Epithelial cell of proximal tubule (primary cell): ENCODE measurements around the gene TMEM40. TPM values are rescaled to one million over a fixed set of nuclear protein-coding genes. Genes with fewer than 3 reads are reported as not detected.
"Not testable (repeated sequence)": the region's sequence is repeated elsewhere in the genome, so short reads cannot be mapped to it uniquely, and the experiment has no call there.

ENCODE experiments used
- DNase-seq: peaks from one replicate; pipeline ENCODE4 v3.0.0-alpha.2; 2011; ENCODE audit warnings: low read depth
- H3K4me3 ChIP-seq: 2 replicates; pipeline ENCODE4 v1.5.1; 2011; ENCODE audit warnings: low read depth, mild to moderate bottlenecking, low read length
- CTCF ChIP-seq: conservative IDR thresholded peaks from 2 replicates; pipeline ENCODE4 v1.5.1; 2012; ENCODE audit warnings: low read depth, mild to moderate bottlenecking, low read length
- total RNA-seq: library from RNA; depleted of rRNA; stranded (reverse); fragments of >200 nt; gene quantifications from 2 replicates; pipeline ENCODE4 v1.2.3, GENCODE V29; 2015

TMEM40 gene
- total RNA-seq, 1 donor from 2014 or later = 11.8 TPM

DNA sequence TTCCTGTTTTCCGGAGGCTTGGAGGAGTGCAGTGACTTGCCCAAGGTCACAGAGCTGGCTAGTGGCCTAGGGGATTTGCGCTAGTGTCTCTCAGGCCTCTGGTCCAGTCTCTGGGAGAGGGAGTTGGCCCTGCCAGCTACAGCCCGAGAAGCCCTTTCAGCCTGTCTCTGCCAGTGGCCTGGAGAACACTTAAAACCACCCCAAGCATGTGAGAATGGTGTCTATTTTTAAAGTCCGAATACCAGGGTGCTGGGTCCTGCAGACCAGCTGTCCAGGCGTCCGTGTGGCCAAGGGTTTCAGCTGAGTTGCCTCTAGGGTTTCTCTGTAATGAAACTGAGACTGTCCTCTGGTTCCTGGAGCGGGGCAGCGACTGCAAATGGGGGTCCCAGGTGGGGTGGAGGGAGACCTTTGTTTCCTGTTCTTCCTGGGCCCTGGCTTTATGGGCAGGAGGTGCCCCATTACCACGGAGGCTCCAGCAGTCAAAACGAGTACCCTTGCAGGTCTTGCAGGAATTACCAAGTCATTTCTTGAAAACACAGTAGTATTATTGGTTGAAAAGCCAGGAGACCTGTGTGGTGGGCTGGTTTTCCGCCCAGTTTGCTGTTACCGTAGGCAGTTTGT lies 39.6 kb upstream of the TMEM40 start:
- no peak for TF ChIP-seq CTCF
- DNase-seq = no peak
- H3K4me3 ChIP-seq = no peak overlapping the region

DNA sequence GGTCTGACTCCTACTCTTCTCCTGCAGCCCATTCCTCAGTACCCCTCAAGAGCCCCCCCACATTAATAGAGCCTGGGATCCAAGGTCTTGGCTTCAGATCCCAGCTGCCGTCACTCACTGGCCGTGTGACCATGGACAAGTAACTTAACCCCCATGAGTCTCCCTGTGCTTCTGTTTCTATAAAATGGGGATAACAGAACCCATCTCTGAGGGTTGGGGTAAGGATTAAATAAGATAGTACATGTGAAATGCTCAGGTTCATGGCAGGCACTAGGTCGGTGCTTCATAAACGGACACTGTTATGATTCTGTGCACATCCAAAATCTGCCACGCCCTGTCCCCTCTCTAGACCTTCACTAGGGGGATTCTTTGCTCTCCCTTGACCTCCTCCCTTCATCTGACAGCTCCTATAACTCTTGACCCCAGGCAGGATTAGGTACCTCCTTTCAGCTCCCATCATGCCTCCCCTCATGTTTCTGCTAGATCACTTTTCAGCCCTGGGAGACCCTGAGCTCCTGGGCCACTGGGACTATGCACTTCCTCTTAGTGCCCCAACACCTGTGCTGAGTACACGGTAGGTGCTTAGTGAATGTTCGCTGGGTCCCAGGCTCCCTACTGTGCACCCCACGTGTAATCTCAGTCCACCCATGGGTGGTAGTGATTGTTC lies 39.0 kb upstream of the TMEM40 start:
- TF ChIP-seq CTCF = no peak
- no peak overlapping the region for H3K4me3 ChIP-seq
- DNase-seq = no peak

DNA sequence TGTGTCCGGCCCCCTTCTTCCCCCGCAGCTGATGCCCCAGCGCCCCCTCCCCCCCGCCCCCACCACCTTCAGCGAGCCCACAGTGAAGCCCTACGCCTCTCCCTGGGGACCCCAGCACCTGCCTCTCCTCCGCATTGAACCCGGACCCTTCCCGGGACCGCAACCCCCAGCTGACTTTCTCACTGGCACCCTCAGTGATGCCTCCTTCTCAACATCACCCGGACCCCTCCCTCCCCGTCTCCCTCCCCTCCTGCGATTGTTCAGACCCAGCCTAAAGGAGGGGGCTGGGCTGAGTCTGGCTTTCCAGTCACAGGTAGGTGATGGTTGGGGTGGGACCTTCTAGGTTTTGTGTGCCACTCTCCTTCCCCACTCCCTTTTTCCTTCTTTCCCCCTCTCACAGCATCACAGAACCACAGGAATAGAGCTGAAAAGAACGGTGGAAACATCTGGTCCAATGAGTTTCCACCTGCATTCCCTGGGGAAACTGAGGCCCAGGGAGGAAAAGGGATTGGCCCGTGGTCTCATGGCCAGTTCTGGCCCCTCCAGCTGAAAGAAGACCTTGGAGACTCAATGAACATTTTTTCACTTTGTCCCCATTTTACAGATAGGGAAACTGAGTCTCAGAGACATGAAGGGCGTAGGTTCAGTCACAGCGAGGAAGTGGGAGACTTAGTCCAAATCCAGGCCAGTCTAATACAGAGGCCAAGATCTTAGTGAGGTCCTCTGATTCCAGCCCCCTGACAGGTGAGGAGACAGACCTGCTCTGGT lies 38.2 kb upstream of the TMEM40 start:
- DNase-seq = no peak
- no peak overlapping the region for H3K4me3 ChIP-seq
- no peak for TF ChIP-seq CTCF

DNA sequence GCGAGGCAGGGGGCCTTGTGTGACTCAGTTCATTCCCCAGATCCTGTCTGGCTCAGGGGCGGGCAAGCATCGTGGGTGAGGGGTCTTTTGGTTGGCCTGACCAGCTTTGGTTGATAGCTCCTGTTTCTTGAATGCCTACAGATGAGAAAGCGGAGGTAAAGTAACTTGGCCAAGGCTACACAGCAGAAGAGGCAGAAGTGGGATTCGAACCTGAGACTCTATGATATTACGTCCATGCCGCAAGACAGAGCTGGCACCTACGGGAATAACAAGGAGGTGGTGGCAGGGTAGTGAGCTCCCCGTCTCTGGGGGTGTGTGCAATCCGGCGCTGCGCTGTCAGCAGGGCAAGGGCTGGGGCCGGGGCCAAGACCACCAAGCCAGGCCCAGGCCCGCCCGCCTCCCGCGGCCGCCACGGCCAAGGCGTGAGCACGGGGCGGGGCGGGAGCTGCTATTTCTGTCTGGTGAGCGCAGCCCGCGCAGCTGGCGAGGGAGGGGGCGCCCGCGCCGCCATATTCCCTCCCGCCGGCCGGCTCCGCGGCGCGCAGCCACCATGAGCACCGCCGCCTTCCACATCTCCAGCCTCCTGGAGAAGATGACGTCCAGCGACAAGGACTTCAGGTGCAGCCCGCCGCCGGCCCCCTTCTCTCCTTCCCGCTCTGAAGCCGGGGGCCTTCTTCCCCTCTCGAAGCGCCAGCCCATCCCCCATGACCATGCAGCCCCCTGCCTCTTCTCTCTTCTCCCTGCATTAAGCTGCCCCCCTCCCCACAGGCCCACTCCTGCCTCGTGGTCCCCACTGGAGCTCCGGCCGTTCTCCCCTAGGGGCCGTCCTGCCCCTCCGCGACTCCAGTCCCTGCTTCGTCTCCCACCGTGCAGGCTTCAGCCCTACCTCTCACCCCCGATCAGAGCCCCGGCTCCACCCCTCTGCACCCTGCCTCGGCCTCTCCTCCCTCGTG lies 37.4 kb upstream of the TMEM40 start, which contains the start of gene CAND2:
Gene CAND2, plus strand, starts transcription at position 510 of the 953 bp plus-strand sequence. Its CDS starts 41 bp downstream, at position 551.
- peak within 1 kb of the TSS; percentile 54 for H3K4me3 ChIP-seq
- DNase-seq = no peak
- no peak for TF ChIP-seq CTCF

DNA sequence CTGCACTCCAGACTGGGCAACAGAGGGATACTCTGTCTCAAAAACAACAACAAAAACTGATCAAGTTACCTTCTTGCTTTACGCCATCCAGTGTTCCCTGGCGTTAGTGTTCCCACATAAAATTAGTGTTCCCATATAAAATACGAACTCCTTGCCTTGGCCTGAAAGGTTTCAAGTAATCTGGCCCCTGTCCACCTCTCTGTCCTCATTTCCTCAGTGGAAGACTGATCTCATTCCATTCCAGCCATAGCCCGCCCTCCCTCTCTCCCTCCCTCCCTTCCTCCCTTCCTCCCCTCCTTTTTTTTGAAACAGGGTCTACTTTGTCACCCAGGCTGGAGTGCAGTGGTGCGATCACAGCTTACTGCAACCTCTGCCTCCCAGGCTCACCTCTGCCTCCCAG lies 34.6 kb upstream of the TMEM40 start:
- TF ChIP-seq CTCF = no peak
- H3K4me3 ChIP-seq = no peak overlapping the region
- no peak for DNase-seq

DNA sequence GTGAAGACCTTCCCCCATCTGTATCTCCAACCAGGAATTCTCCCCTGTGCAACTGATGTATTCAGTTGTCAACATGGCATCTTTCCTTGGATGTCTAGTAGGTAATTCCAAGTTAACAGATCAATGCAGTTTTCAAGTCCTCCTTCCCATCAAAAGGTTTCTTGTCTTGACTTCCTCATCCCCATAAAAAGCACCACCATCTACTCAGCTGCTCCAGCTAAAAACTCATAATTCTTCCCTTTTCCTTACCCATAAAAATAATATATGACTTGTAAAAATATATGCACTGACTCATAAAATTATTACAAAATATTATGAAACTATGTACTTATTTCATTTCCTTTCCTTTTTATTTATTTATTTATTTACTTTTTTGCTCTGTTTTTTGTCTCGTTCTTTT lies 32.4 kb upstream of the TMEM40 start:
- no peak for DNase-seq
- no peak overlapping the region for H3K4me3 ChIP-seq
- no peak for TF ChIP-seq CTCF

GRCh38 chr3:12787967-12788690 lies 29.1 kb upstream of the TMEM40 start:
- not testable (repeated sequence) for DNase-seq, H3K4me3 ChIP-seq

DNA sequence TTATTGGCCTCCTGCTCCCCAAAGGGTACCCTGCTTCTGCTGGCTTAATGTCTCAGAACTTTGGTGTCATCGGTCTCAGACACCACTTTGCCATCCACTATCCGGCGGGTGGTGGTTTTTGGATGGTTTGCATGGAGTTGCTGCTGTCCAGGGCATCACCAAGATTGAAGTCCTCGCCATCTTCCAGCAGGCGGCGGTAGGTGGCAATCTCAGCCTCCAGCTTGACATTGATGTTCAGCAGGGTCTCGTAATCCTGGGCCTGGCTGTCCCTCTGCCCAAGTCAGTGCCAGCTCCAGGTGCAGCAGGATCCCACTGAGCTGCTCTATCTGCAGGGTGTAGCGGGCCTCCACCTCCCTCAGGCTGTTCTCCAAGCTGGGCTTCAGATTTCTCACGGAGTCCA lies 28.3 kb upstream of the TMEM40 start:
- not testable (repeated sequence) for DNase-seq, H3K4me3 ChIP-seq
